GM12891 (cell line): ENCODE results near the gene PADI3.

Source experiments
- DNase-seq: peaks from one replicate; pipeline ENCODE4 v3.0.0; 2011; ENCODE audit warnings: low spot score; ENCODE audit not compliant: insufficient read length
- FAIRE-seq: peaks from 2 replicates; lab custom pipeline; 2011; peaks lifted over from hg19 to GRCh38; lab: Jason Lieb, UNC
- PAX5 ChIP-seq: IDR thresholded peaks from 2 replicates; pipeline ENCODE4 v1.6.1; 2011; ENCODE audit warnings: low read length, moderate library complexity, mild to moderate bottlenecking; ENCODE audit not compliant: insufficient read depth, severe bottlenecking
- POLR2A ChIP-seq: IDR thresholded peaks from 2 replicates; pipeline ENCODE4 v1.6.1; 2011; ENCODE audit warnings: low read depth, low read length, control low read depth
- POLR2AphosphoS5 ChIP-seq: IDR thresholded peaks from 2 replicates; pipeline ENCODE4 v1.6.1; 2011; ENCODE audit warnings: low read depth, low read length, control low read depth
- POU2F2 ChIP-seq: IDR thresholded peaks from 2 replicates; pipeline ENCODE4 v1.6.1; 2011; ENCODE audit warnings: low read depth, mild to moderate bottlenecking, control low read depth, low read length, moderate library complexity
- SPI1 ChIP-seq: IDR thresholded peaks from 2 replicates; pipeline ENCODE4 v1.6.1; 2011; ENCODE audit warnings: low read depth, low read length, control low read depth
- TAF1 ChIP-seq: IDR thresholded peaks from 2 replicates; pipeline ENCODE4 v1.6.1; 2011; ENCODE audit warnings: low read depth, low read length, control low read depth

PADI3 gene

DNA sequence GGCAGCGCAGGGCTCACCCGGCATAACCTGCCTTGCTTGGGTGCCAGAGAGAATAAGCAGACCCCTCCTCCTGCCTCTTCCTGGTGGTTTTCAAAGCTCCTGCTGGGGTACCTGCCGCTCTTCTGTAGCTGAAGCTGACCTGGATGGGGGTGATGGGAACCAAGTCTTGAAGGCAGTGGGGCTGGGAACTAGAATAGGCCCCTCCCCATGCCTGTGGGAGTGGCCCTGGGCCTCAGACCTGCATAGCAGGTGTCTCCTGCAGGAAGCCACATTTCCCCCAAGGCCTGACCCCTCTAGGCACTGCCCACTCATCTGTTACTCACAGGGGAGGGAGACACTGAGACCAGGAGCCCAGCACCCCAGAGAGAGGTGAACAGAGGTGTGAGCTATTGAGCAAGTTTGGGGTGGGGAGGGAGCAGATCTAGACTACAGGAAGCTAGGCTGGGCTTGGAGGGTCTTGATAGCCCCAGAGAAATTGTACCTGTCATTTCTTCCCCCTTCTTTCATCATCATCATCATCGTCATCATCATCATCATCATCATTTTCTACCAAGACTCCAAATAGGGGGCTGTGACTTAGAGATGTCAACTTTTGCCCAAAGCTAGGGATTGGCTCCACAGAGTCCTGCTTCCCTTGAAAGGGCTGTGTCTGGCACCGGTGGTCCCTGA is 33.9 kb upstream of the PADI3 start:
- TF ChIP-seq SPI1 (no peak), POU2F2 (no peak), POLR2AphosphoS5 (no peak), POLR2A (no peak), PAX5 (no peak), TAF1 (no peak)
- DNase-seq (no peak), FAIRE-seq (no peak)

- no peak for TF ChIP-seq POLR2AphosphoS5
- TF ChIP-seq POLR2A = no peak
- no peak for TF ChIP-seq TAF1
- TF ChIP-seq POU2F2 = no peak
- no peak for TF ChIP-seq SPI1
- no peak for TF ChIP-seq PAX5
- FAIRE-seq (no peak), DNase-seq (no peak)
These were observed 33.4 kb upstream of the PADI3 start for GRCh38 chr1:17215545-17215890.

GRCh38 chr1:17216078-17216477 is 32.8 kb upstream of the PADI3 start:
- no peak for DNase-seq
- no peak for FAIRE-seq
- TF ChIP-seq POU2F2 (no peak), POLR2AphosphoS5 (no peak)

DNA sequence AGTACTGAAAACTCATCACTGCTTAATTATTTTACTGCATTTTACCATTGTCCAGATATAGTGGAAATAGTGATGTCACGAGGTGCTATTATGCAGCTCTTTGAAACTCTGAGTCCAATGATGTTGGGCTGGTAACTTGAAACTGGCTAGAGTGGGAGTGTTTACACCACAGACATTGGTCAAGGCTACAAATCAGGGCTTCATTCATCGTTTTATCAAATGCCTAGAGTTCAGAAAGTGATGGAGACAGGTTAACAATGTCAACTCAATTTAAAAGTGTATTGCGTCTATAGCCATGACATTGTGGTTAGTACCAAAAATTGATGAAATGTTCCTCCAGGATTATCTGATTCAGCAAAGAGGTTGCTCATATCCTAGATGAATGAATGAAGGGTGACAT is 31.3 kb upstream of the PADI3 start:
- no peak for DNase-seq
- FAIRE-seq = no peak
- TF ChIP-seq PAX5 (no peak), SPI1 (no peak), POU2F2 (no peak)

DNA sequence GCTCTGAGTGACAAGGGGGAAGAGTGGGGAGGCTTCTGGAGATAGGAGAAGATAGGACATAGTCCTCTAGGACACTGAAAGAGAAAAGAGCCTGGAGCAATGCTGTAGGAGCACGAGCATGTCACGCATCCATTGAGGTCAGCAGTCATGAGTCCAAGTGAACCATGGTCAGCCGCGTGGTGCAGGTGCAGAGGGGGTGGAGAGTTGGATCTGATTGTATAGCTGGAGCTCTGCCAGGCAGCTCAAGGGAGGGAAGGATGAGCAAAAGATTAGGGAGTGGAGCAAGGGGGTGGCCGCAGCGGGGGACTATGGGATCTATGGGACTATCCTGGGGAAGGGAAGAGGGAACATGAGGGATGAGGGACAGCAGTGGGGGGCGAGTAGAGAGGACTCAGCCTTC is 30.0 kb upstream of the PADI3 start:
- TF ChIP-seq POLR2AphosphoS5 (no peak), POLR2A (no peak), SPI1 (no peak), TAF1 (no peak), POU2F2 (no peak), PAX5 (no peak)
- DNase-seq = no peak
- FAIRE-seq = no peak

DNA sequence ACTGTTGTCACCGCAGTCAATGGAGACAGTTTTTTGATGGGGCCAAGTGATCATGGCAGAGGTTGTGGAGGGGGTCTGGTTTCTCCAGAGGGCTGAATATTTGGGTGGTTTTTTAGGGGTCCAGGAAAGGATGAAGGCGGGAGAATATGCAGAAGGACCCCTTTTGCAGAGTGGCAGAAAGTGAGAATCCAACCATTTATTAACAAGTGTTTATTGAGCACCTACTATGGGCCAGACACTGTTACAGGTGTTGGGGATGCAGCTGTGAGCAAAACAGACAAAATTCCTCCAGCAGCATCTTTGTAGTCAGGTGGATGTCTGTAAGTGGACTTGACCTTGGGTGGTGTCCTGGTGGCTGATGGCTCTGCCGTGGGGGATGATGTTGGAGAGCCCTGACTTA is 28.6 kb upstream of the PADI3 start:
- FAIRE-seq (no peak), DNase-seq (no peak)
- TF ChIP-seq SPI1 (no peak), TAF1 (no peak), POU2F2 (no peak), POLR2AphosphoS5 (no peak)

DNA sequence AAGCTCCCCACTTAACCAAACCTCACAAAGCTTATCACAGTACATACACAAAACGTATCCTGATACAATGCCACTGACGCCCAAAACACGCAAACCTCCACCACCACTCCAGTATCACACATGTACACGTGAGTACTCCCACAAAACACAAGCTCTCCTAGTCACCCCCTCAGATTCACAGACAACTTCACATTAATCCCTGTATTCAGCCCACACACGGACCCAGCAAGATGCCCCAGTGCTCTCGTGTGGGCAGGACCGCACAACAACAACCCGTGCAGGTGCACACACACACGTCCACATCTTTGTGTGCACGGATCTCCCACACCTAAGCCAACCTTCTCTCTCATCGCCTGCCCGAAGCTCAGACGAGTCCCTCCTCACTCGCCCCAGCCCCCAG is 26.3 kb upstream of the PADI3 start:
- FAIRE-seq (no peak), DNase-seq (no peak)
- TF ChIP-seq PAX5 (no peak), POLR2AphosphoS5 (no peak), POLR2A (no peak), POU2F2 (no peak), TAF1 (no peak), SPI1 (no peak)

- no peak for DNase-seq
- no peak for FAIRE-seq
- TF ChIP-seq POLR2A (no peak), PAX5 (no peak), SPI1 (no peak), POU2F2 (no peak)
These were observed 24.5 kb upstream of the PADI3 start for GRCh38 chr1:17224434-17224833.

DNA sequence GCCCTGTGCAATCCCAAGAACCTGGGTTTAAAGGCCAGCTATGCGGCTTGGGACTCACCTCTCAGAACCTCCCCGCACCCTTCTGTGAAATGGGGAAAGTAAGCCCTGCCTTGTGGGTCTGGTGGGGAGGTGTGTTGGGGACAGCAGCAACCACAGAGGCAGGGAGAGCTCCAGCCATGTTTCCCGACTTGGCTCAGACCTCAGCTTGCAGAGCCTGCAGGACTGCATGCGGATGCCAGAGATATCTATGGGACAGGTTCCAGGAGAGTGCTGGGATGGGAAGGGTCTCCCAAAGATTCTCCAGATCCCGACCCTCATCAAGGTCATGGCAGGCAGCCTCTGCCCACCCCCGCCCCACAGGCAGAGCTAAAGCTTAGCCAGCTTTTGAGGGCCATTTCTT is 23.8 kb upstream of the PADI3 start:
- DNase-seq (no peak), FAIRE-seq (no peak)
- no peak for TF ChIP-seq POLR2AphosphoS5
- TF ChIP-seq SPI1 = no peak

- TF ChIP-seq POLR2AphosphoS5 (no peak), POU2F2 (no peak), TAF1 (no peak), POLR2A (no peak), PAX5 (no peak), SPI1 (no peak)
These were observed 21.5 kb upstream of the PADI3 start for GRCh38 chr1:17227358-17227915.

GRCh38 chr1:17228619-17229018 is 20.3 kb upstream of the PADI3 start:
- no peak for FAIRE-seq
- no peak for DNase-seq
- TF ChIP-seq POLR2A (no peak), POLR2AphosphoS5 (no peak), SPI1 (no peak), POU2F2 (no peak), PAX5 (no peak), TAF1 (no peak)

More at GRCh38 chr1:17227358-17227915, 21.5 kb upstream of the PADI3 start:
- no peak for DNase-seq
- FAIRE-seq = no peak
